C4-2B (cell line): ENCODE measurements around the gene KDM3B.

Experiments used
- ZFX ChIP-seq: fragments of 450-650 bp; IDR thresholded peaks from 2 replicates; pipeline ENCODE4 v1.6.1; 2017
- TF ChIP-seq, protein P1 (sequence below): fragments of 450-650 bp; conservative IDR thresholded peaks from 2 replicates; pipeline ENCODE4 v1.5.1; 2017; ENCODE audit warnings: mild to moderate bottlenecking

DNA sequence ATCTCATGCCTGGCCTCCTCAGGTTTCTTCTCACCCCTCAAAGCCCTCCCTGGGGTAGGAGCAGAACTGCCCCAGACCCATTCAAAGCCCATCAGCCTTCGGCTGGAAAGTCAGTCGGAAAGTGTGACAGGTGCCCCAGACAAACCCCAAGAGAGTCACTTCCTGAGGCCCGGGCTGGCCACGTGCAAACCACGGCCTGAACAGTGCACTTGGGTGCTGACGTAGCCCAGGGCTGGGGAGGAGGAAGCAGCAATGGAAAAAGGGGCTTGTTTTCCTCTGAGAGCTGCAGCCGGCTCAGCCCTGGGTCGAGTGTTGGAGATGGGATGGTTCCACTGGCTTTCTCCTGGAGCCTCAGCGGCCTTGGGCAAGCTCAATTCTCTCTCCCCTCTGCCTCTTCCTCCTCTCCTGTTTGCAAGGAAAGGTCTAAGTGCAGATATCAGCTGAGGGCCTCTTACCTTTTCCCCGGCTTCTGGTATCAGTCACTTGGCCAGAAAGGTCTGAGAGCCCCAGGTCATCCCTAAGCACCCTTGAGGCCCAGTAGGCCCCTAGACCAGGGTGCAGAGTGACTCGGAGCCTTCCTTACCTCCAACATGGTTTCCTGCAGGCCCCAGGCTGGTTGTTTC, 106.9 kb downstream of the KDM3B start:
- TF ChIP-seq, protein P1, sequence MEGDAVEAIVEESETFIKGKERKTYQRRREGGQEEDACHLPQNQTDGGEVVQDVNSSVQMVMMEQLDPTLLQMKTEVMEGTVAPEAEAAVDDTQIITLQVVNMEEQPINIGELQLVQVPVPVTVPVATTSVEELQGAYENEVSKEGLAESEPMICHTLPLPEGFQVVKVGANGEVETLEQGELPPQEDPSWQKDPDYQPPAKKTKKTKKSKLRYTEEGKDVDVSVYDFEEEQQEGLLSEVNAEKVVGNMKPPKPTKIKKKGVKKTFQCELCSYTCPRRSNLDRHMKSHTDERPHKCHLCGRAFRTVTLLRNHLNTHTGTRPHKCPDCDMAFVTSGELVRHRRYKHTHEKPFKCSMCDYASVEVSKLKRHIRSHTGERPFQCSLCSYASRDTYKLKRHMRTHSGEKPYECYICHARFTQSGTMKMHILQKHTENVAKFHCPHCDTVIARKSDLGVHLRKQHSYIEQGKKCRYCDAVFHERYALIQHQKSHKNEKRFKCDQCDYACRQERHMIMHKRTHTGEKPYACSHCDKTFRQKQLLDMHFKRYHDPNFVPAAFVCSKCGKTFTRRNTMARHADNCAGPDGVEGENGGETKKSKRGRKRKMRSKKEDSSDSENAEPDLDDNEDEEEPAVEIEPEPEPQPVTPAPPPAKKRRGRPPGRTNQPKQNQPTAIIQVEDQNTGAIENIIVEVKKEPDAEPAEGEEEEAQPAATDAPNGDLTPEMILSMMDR = no peak
- no peak for TF ChIP-seq ZFX
